Fibroblast of lung (primary cell): Measurements from ENCODE around the gene ATF6B. TPM values are rescaled to one million over a fixed set of nuclear protein-coding genes. Genes with fewer than 3 reads are reported as not detected.

Experiments
- DNase-seq, 2 donors: peaks; one replicate each; pipeline versions ENCODE4 v3.0.0 to v3.0.0-alpha.2; 2010; ENCODE audit warnings: low read depth in 2 of 2
- H2AFZ ChIP-seq: 2 replicates; pipeline ENCODE4 v1.5.1; 2012; ENCODE audit warnings: low read length, control low read depth, inconsistent platforms
- H3K27ac ChIP-seq: 2 replicates; pipeline ENCODE4 v1.5.1; 2011; ENCODE audit warnings: low read length, control low read depth; ENCODE audit not compliant: insufficient read depth
- H3K27me3 ChIP-seq: 2 replicates; pipeline ENCODE4 v1.5.1; 2011; ENCODE audit warnings: mild to moderate bottlenecking, low read length; ENCODE audit not compliant: control insufficient read depth, insufficient read depth
- H3K36me3 ChIP-seq: 2 replicates; pipeline ENCODE4 v1.5.1; 2011; ENCODE audit warnings: low read length; ENCODE audit not compliant: control insufficient read depth, insufficient read depth
- H3K4me1 ChIP-seq: 2 replicates; pipeline ENCODE4 v1.5.1; 2011; ENCODE audit warnings: low read length; ENCODE audit not compliant: control insufficient read depth, insufficient read depth; ENCODE audit errors: extremely low read depth
- H3K4me2 ChIP-seq: 2 replicates; pipeline ENCODE4 v1.5.1; 2011; ENCODE audit warnings: low read length, control low read depth; ENCODE audit not compliant: insufficient read depth; ENCODE audit errors: extremely low read depth
- H3K4me3 ChIP-seq, 4 experiments: fragments of 200-600 bp in 1 of 4; sonication (generic) in 1 of 4; replicated peaks in 1 of 4; 2 replicates each; pipeline ENCODE4 v1.5.1; 2011 to 2016; ENCODE audit warnings: low read length in 4 of 4, low read depth in 3 of 4, mild to moderate bottlenecking in 3 of 4, control low read depth in 2 of 4, inconsistent platforms in 1 of 4, mixed read lengths in 1 of 4; ENCODE audit not compliant: insufficient read depth in 1 of 4; ENCODE audit errors: control extremely low read depth in 1 of 4
- H3K79me2 ChIP-seq: 2 replicates; pipeline ENCODE4 v1.5.1; 2012; ENCODE audit warnings: mild to moderate bottlenecking, low read length, inconsistent platforms; ENCODE audit not compliant: control insufficient read depth, insufficient read depth
- H3K9ac ChIP-seq: 2 replicates; pipeline ENCODE4 v1.5.1; 2011; ENCODE audit warnings: mild to moderate bottlenecking, low read length, control low read depth; ENCODE audit not compliant: insufficient read depth
- H3K9me3 ChIP-seq: 2 replicates; pipeline ENCODE4 v1.5.1; 2012; ENCODE audit warnings: low read depth, low read length; ENCODE audit not compliant: control insufficient read depth, insufficient read depth
- H4K20me1 ChIP-seq: 2 replicates; pipeline ENCODE4 v1.5.1; 2011; ENCODE audit warnings: low read length; ENCODE audit not compliant: control insufficient read depth, insufficient read depth; ENCODE audit errors: extremely low read depth
- CTCF ChIP-seq, 2 donors: IDR thresholded peaks in 1 of 2; conservative IDR thresholded peaks in 1 of 2; 1 replicate in 1 of 2; 2 replicates in 1 of 2; pipeline ENCODE4 v1.5.1; 2011 to 2012; ENCODE audit warnings: low read length in 2 of 2, control low read depth in 1 of 2, inconsistent platforms in 1 of 2, low read depth in 1 of 2, mild to moderate bottlenecking in 1 of 2
- EZH2 ChIP-seq: IDR thresholded peaks from 2 replicates; pipeline ENCODE4 v1.5.1; 2012; ENCODE audit warnings: low read length, control low read depth, mild to moderate bottlenecking; ENCODE audit errors: missing control alignments
- polyA plus RNA-seq, 2 donors: library from polyadenylated mRNA; depleted of rRNA in 1 of 2; stranded (reverse) in 1 of 2; unstranded in 1 of 2; fragments of >200 nt; gene quantifications; 2 replicates each; pipeline ENCODE4 v1.2.1, GENCODE V29; 2011 to 2012; ENCODE audit warnings: missing spikeins in 1 of 2
- total RNA-seq: library from RNA; depleted of rRNA; stranded (reverse); fragments of >200 nt; gene quantifications from 2 replicates; pipeline ENCODE4 v1.2.1, GENCODE V29; 2014

Gene ATF6B
- total and polyA plus RNA-seq, 2 donors (not counting 1 experiment from before 2014, with no cell fraction given) = 15.7 to 36.2 TPM

GRCh38 chr6:32175711-32176475 is 47.8 kb upstream of the ATF6B start, which contains the start of gene AGPAT1:
Gene AGPAT1, minus strand, starts transcription at chr6:32176084. Its CDS starts 4,588 bp downstream, at chr6:32171496.
- Histone ChIP-seq H3K9me3 (no peaks in the 10 kb centered on the region), H3K4me1 (peaks cover 18% of the 10 kb centered on the region), H2AFZ (peak within 1 kb of the TSS; percentile 49), H3K27me3 (no peaks in the 10 kb centered on the region), H3K4me3 (peak within 1 kb of the TSS; percentile 86 to 99 (median 90)), H3K27ac (peak within 1 kb of the TSS; percentile 94), H3K36me3 (peaks cover 6% of the 10 kb centered on the region), H3K9ac (peak within 1 kb of the TSS; percentile 91), H4K20me1 (no peaks in the 10 kb centered on the region), H3K4me2 (peak within 1 kb of the TSS; percentile 97), H3K79me2 (peaks cover 39% of the 10 kb centered on the region)
- TF ChIP-seq EZH2 = no peak
- TF ChIP-seq CTCF (conservative IDR thresholded peaks at IDR 0.05 in 1 of 2, IDR thresholded peaks at IDR 0.05 in 1 of 2; ENCODE audit: low read depth in 1 of 2, low read length in 2 of 2) = no peak
- DNase-seq = peak; percentile 97 to 98

GRCh38 chr6:32175322-32175710 is 47.3 kb upstream of the ATF6B start:
- H3K4me1 ChIP-seq = peaks cover 18% of the 10 kb centered on the region
- no peaks in the 10 kb centered on the region for H3K27me3 ChIP-seq
- peak overlapping the region; percentile 86 to 99 (median 90) for H3K4me3 ChIP-seq
- H3K9ac ChIP-seq = peak overlapping the region; percentile 91
- no peak overlapping the region for H2AFZ ChIP-seq
- DNase-seq = no peak
- H3K4me2 ChIP-seq = peak overlapping the region; percentile 95
- H3K27ac ChIP-seq = peak overlapping the region; percentile 83
- H3K36me3 ChIP-seq = peaks cover 10% of the 10 kb centered on the region
- H4K20me1 ChIP-seq = no peaks in the 10 kb centered on the region
- peaks cover 39% of the 10 kb centered on the region for H3K79me2 ChIP-seq
- H3K9me3 ChIP-seq = no peaks in the 10 kb centered on the region
- no peak for TF ChIP-seq EZH2
- TF ChIP-seq CTCF (conservative IDR thresholded peaks at IDR 0.05 in 1 of 2, IDR thresholded peaks at IDR 0.05 in 1 of 2; ENCODE audit: low read depth in 1 of 2, low read length in 2 of 2) = no peak

GRCh38 chr6:32174416-32174815 is 46.4 kb upstream of the ATF6B start:
- H3K79me2 ChIP-seq = peaks cover 39% of the 10 kb centered on the region
- TF ChIP-seq EZH2 (no peak), CTCF (conservative IDR thresholded peaks at IDR 0.05 in 1 of 2, IDR thresholded peaks at IDR 0.05 in 1 of 2; ENCODE audit: low read depth in 1 of 2, low read length in 2 of 2) (no peak)
- no peak overlapping the region for H3K27ac ChIP-seq
- DNase-seq = no peak
- H3K9ac ChIP-seq = no peak overlapping the region
- H3K36me3 ChIP-seq = peaks cover 15% of the 10 kb centered on the region
- no peaks in the 10 kb centered on the region for H3K9me3 ChIP-seq
- peak overlapping the region; percentile 95 for H3K4me2 ChIP-seq
- H4K20me1 ChIP-seq = no peaks in the 10 kb centered on the region
- H3K4me1 ChIP-seq = peaks cover 18% of the 10 kb centered on the region
- H3K27me3 ChIP-seq = no peaks in the 10 kb centered on the region
- H2AFZ ChIP-seq = no peak overlapping the region
- H3K4me3 ChIP-seq = peak overlapping the region in 2 of 4 experiments; percentile 93 to 99
